Measurements from ENCODE around the gene CMTM8.

The CMTM8 gene

DNA sequence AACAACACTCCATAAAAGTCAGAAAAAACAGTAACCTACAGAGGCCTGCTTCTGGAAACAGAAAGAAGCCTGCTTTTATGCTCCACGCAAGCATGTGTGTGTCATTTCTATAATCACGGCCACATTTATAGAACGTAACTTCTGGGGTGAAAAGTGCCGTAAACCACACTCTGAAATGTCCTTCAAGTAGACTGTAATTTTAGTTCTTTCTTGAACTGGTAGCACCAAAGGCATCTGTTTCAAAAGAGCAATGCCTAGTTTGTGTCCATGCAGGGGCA, 133.7 kb downstream of the CMTM8 start:
- TF ChIP-seq GATA3 (IDR thresholded peaks at IDR 0.05; ENCODE audit: low read depth, low read length) (no peak), GATA2 (IDR thresholded peaks at IDR 0.05; ENCODE audit: low read depth, low read length) (no peak)

DNA sequence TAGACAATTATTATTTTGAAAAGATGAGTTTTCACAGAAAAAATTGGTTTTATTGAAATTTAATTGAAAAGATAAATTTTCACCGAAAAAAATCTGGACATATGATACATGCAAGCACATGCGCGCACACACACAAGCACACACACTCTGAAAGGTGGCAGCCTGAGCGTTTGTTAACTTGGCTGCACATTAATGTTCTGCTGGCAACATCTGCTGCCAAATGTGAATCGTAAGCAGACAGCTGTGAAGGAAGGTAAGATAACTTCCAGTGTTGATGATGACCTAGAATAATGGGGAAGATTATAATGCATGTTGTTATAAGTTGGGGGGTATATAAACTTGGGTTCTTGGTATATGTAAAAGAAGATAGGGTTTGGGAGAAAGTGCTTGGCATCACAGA, 134.8 kb downstream of the CMTM8 start:
- TF ChIP-seq GATA3 (IDR thresholded peaks at IDR 0.05; ENCODE audit: low read depth, low read length) = no peak
- no peak for TF ChIP-seq GATA2 (IDR thresholded peaks at IDR 0.05; ENCODE audit: low read depth, low read length)

DNA sequence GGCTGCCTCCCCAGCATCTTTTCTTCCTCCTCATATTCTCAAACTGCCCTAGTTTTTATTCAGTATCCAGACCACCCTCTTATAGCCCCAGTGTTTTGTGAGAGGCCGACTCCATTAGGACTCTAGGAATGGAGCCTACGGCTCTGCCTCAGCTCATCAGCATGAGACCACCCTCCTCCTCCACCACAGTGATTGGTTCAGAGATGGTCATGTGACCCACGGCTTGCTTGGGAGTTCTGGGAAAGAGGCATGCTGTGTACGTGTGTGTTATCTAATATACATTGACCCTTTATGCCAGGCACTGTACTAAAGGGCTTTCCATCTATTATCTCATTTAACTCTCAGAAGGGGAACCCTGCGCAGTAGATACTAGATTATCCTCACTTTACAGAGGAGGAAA, 135.4 kb downstream of the CMTM8 start:
- TF ChIP-seq GATA3 (IDR thresholded peaks at IDR 0.05; ENCODE audit: low read depth, low read length) (no peak), GATA2 (IDR thresholded peaks at IDR 0.05; ENCODE audit: low read depth, low read length) (no peak)

DNA sequence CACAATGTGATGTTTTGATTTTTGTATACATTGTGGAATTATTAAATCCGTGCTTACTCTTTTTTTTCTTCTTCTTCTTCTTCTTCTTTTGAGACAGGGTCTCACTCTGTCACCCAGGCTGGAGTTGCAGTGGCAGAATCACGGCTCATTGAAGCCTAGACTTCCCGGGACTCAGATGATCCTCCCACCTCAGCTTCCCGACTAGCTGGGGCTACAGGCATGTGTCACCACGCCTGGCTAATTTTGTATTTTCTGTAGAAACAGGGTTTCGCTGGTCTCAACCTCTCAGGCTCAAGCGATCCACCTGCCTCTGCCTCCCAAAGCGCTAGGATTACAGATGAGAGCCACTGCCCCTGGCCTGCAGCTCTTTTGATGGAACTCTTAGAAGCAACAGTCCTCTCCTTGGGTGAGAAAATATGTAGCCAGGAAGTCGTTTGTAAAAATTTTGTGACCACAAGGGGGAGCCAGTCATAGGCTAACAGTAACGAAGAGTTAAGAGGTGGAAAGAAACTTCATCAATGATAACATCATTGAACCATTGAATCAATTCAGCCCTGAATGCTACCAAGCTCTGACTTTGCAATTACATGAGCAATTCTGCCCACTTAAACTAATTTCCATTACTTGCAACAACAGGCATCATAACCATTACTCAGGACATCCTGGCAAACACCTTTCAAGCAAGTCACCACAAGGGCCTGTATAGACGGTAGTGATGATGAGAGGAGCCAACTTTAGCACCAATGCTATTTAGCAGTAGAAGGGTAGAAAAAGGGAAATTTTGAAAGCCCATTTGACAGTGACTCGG, 136.5 kb downstream of the CMTM8 start:
- TF ChIP-seq GATA3 (IDR thresholded peaks at IDR 0.05; ENCODE audit: low read depth, low read length) = no peak
- TF ChIP-seq GATA2 (IDR thresholded peaks at IDR 0.05; ENCODE audit: low read depth, low read length) = no peak

DNA sequence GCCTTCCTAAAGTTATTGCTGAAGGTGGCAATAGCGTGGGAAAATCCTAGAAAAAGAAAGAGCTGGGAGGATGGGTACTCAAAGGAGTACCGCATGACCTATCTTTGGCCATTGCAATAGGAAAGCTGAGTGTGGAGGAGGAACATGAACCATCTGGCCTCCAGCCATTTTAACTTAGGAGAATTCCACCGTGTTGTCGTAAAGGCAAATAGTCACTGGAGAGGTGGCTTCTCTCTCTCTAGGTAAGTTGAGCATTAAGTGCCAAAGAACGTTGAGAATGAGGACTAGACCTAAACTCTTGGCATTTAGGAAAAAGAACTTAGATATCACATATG, 137.1 kb downstream of the CMTM8 start:
- TF ChIP-seq GATA3 (IDR thresholded peaks at IDR 0.05; ENCODE audit: low read depth, low read length) (no peak), GATA2 (IDR thresholded peaks at IDR 0.05; ENCODE audit: low read depth, low read length) (no peak)

DNA sequence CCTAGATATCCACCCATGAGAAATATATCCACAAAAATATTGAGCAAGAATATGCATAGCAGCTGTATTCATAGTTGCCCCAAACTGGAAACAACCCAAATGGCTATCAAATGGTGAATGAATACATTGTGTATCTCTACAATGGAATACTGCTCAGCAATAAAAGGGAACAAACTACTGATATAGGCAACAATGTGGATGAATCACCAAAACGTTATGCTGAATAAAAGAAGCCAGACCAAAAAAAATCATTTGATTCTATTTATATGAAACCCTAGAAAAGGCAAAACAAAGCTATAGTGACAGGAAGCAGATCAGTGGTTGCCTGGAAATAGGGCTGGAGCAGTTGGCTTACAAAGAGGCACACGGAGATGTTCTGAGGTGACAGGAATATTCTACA, 137.6 kb downstream of the CMTM8 start:
- TF ChIP-seq GATA2 (IDR thresholded peaks at IDR 0.05; ENCODE audit: low read depth, low read length) = no peak
- TF ChIP-seq GATA3 (IDR thresholded peaks at IDR 0.05; ENCODE audit: low read depth, low read length) = no peak

DNA sequence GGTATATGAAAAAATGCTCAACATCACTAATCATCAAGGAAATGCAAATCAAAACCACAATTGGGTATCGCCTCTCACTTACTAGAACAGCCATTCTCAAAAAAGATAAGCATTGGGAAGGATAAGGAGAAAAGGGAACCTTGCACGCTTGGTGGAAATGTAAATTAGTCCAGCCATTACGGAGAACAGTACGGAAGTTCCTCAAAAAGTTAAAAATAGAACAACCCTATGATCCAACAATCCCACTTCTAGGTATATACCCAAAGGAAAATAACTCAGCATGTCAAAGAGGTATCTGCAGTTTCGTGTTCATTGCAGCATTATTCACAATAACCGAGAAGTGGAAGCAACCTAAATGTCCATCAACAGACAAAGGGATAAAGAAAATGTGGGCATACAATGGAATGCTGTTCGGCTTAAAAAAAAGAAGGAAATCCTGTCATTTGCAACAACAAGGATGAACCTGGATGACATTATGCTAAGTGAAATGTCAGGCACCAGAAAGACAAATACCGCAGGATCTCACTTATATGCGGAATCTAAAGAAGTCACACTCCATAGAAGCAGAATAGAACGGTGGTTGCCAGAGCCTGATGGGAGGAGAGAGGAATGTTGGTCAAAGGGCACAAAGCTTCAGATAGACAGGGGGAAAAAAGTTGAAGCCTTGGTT, 141.5 kb downstream of the CMTM8 start:
- TF ChIP-seq GATA3 (IDR thresholded peaks at IDR 0.05; ENCODE audit: low read depth, low read length) (no peak), GATA2 (IDR thresholded peaks at IDR 0.05; ENCODE audit: low read depth, low read length) (no peak)

DNA sequence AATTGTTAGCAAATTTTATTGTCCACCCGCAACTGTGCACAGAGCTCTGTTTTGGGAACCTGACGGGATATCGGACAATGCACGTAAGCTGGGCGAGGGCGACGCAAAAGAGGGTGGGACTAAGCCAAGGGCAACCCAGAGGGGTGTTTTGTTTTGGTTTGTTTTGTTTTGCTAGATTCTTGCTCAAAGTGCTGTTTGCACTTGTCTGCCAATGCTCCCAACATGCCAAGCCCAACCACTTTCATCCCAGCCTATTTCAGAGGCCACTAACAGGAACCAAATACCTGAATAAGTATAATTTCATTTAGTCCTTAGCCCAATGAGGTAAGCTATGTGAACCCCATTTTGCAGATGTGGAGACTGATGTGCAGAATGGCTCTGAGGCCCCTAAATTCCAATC, 143.4 kb downstream of the CMTM8 start:
- no peak for TF ChIP-seq GATA2 (IDR thresholded peaks at IDR 0.05; ENCODE audit: low read depth, low read length)
- no peak for TF ChIP-seq GATA3 (IDR thresholded peaks at IDR 0.05; ENCODE audit: low read depth, low read length)

DNA sequence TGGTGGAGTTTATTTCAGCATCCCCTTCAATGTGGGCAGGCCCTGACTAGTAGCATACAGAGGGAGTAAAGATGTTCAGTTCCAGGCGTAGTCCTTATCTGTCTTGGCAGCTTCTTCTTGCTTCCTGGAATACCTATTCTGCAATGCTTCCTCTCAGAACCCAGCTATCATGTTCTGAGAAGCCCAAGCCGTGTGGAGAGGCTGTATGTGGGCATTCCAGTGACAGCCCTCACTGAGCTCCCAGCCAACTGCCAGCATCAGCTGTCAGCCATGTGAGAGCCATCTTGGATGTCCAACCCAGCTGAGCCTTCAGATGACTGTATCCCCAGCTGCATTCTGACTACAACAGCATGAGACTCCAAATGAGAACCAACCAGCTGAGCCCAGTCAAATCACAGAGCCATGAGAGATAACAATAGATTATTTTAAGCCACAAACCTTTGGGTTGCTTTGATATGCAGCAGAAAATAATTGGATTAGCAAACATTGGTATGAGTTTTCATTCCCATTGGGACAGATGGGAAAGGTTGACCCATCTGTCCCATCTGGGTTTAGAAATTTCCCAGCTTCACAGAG, 144.7 kb downstream of the CMTM8 start:
- no peak for TF ChIP-seq GATA2 (IDR thresholded peaks at IDR 0.05; ENCODE audit: low read depth, low read length)
- TF ChIP-seq GATA3 (IDR thresholded peaks at IDR 0.05; ENCODE audit: low read depth, low read length) = no peak

DNA sequence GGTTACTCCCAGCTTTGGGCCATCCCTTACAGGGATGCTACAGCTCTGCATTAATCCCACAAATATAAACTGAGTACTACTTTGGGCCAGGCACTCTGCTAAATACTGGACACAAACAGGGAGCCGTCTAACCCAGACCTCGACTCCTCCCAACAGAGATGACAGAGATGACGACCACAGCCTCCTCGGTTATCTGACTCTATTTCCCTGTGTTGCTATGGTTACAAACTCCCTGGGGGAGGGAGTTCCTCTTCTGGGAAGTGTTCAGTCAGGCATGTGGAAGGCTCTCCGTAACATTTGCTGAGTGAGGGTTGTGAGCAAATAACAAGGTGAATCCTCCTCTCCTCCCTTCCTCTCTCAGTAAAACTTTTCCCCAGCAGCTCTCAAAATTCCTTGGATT, 146.5 kb downstream of the CMTM8 start:
- TF ChIP-seq GATA3 (IDR thresholded peaks at IDR 0.05; ENCODE audit: low read depth, low read length) = no peak
- no peak for TF ChIP-seq GATA2 (IDR thresholded peaks at IDR 0.05; ENCODE audit: low read depth, low read length)

DNA sequence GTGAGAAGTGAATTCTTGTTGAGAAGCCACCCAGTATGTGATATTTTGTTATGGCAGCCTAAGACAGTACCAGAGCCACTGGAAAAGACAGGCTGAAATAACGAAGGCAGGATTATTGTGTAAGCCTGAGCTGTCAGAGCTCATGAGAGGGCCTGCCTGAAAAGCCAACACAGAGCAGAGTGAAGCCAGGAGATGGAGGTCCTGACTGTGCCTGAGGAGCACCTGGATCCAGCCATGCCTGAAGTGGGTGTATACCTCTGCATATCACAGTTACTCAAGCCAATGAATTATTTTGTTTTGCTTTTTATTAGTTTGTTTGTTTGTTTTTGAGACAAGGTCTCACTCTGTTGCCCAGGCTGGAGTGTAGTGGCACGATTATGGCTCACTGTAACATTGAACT, 149.0 kb downstream of the CMTM8 start:
- no peak for TF ChIP-seq GATA3 (IDR thresholded peaks at IDR 0.05; ENCODE audit: low read depth, low read length)
- no peak for TF ChIP-seq GATA2 (IDR thresholded peaks at IDR 0.05; ENCODE audit: low read depth, low read length)

DNA sequence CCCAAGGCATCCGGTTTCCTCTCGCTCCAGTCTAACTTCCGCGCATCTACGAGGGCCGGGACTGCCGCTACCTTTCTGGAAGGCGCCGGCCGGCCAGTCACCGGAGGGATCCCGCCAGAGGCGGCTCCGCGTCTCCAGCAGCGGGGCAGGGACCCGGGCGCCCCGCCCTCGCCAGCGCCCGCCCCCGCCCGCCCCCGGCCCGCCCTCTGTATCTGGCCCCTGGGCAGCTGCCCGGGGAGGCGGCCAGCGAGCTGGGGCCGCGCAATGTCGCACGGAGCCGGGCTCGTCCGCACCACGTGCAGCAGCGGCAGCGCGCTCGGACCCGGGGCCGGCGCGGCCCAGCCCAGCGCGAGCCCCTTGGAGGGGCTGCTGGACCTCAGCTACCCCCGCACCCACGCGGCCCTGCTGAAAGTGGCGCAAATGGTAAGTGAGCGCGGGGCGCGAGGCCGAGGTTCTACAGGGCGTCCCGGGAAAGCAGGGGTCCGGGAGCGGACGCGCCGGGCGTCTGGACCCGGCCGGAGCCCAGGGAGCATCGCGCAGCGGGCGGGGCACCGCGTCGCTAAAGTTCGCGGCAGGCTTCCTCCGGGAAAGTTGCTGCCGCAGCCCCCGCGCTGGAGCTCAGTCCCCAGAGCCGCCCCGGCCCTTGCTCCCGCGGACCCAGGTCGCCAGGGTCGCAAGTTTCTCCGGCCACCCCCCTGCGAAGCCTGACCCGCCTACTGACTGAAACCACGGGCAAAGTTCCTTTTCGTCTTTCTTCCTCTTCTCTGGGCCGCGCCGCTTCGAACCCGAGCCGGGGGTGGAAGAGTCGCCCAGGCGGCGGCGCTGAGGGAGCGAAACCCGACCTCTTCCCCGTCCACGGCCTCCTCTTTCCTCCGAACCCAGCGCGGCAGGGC, 153.4 kb downstream of the CMTM8 start, which contains the start of gene CMTM7:
TSS of gene CMTM7 (plus strand) at position 211 of the 893 bp plus-strand sequence. CDS start at position 265, 54 bp downstream.
- TF ChIP-seq GATA2 (IDR thresholded peaks at IDR 0.05; ENCODE audit: low read depth, low read length) (no peak), GATA3 (IDR thresholded peaks at IDR 0.05; ENCODE audit: low read depth, low read length) (no peak)

DNA sequence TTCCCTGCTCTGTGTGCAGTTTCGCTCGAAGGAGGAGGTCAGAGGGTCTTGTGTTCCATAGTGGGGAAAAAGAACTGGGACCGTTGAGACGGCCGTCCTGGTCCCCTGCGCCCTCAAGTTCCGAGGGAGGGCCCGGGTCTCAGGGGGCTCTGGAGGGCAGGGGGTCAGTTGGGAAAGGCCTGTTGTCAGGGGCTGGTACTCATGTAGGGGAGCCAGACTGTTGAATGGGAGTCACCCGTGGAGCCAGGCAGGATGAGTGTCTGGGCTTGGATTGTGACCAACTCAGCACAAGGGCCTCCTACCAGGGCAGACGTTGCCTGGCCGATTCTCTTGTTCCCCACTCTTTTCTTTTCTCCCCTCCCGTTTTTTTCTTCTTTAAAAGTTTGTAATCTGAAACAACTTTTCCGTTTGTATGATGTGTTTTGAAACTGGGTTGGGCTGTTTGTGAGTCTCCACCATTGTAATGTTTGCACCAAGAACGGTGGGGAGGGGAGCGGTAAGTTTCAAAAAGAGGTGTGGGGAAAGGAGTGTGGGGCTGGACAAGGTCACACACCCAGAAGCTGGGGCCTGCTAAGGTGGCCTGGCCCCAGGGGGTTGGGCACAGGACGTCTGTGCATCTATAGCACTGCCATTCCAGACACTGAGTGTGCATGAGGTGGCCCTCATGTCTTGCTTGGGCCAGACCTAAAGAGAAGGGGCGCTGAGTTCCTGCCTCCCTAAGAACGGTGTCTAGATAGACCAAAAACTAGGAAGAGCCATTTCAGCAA, 154.2 kb downstream of the CMTM8 start:
- TF ChIP-seq GATA2 (IDR thresholded peaks at IDR 0.05; ENCODE audit: low read depth, low read length) (no peak), GATA3 (IDR thresholded peaks at IDR 0.05; ENCODE audit: low read depth, low read length) (no peak)
